PFSK-1 (cell line): ENCODE results near the gene PNCK.

Experiments used
- POLR2AphosphoS5 ChIP-seq: IDR thresholded peaks from 2 replicates; pipeline ENCODE4 v1.6.1; 2012; ENCODE audit warnings: low read depth, mild to moderate bottlenecking, control low read depth, low read length, moderate library complexity
- REST ChIP-seq, 2 experiments: IDR thresholded peaks; 2 replicates each; pipeline versions ENCODE4 v1.6.1 to v1.8.0; 2011 to 2012; ENCODE audit warnings: low read depth in 2 of 2, low read length in 2 of 2, control low read depth in 1 of 2, inconsistent platforms in 1 of 2, mild to moderate bottlenecking in 1 of 2, moderate library complexity in 1 of 2; ENCODE audit not compliant: insufficient read depth in 1 of 2
- SIN3A ChIP-seq: IDR thresholded peaks from 2 replicates; pipeline ENCODE4 v1.6.1; 2012; ENCODE audit warnings: mild to moderate bottlenecking, low read length, moderate library complexity, borderline replicate concordance; ENCODE audit not compliant: insufficient read depth

- TF ChIP-seq POLR2AphosphoS5: no peak
- no peak for TF ChIP-seq REST (IDR thresholded peaks at IDR 0.05; ENCODE audit: insufficient read depth in 1 of 2, low read depth in 2 of 2, low read length in 2 of 2)
- TF ChIP-seq SIN3A: no peak
These were observed 41.0 kb downstream of the PNCK start for GRCh38 chrX:153632595-153632946.
